ENCODE measurements around the gene PRKD1.
"Not testable (repeated sequence)": the region's sequence is repeated elsewhere in the genome, so short reads cannot be mapped to it uniquely, and the experiment has no call there.

The PRKD1 gene

DNA sequence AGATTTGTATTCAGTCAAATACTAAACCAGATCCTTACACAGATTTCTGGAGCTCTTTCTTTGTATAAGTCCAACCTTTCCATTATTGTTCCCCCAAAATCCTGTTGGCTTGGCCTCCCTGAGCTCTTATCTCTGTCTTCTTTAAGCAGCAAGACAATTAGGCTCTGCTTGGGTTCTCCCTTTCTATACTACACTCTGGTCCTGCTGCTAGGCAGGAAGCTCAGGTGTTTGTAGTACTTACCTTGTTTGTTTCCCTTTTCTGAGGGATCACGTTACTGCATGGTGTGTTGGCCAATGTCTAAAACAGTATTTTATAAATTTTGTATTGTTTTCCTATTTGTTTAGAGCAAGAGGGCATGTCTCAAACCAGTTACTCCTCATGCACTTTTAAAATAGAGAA, 192.9 kb downstream of the PRKD1 start:
- no peak for DNase-seq

DNA sequence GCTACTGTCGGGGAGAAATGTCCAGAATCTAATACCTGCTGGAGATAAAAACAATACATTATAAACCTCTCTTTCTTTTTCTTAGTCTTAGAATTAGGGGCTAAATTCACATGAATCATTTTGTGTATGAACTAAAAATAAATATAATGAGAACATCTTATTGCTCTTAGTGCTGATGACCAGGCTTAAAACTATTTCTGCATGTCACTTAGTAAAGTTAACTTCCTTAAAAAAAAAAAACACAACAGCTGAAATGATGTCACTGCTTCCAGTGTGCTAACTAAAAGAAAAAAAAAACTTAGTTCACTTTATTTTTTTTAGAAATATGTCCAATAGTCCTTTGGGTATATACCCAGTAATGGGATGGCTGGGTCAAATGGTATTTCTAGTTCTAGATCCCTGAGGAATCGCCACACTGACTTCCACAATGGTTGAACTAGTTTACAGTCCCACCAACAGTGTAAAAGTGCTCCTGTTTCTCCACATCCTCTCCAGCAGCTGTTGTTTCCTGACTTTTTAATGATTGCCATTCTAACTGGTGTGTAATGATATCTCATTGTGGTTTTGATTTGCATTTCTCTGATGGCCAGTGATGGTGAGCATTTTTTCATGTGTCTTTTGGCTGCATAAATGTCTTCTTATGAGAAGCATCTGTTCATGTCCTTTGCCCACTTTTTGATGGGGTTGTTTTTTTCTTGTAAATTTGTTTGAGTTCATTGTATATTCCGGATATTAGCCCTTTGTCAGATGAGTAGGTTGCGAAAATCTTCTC, 200.9 kb downstream of the PRKD1 start:
- not testable (repeated sequence) for DNase-seq

DNA sequence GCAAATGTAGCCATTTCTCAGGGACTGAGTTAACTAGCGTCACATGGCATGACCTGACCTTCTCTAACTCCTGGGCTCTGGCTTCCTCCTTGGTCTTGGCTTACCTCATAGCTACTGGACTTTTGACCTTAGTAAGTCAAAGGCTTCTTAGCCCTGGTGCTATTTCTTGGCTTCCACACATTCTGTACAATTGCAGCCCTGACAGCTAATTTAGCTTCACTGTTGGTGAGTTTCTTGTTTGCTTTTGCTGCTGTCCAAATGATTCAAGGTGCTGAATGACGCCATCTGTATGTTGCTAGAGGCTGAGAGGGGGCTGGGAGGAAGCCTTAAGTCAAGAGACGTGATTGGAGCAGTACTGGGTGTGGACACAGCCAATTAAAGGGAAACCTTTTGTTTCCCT, 202.7 kb downstream of the PRKD1 start:
- DNase-seq = no peak

DNA sequence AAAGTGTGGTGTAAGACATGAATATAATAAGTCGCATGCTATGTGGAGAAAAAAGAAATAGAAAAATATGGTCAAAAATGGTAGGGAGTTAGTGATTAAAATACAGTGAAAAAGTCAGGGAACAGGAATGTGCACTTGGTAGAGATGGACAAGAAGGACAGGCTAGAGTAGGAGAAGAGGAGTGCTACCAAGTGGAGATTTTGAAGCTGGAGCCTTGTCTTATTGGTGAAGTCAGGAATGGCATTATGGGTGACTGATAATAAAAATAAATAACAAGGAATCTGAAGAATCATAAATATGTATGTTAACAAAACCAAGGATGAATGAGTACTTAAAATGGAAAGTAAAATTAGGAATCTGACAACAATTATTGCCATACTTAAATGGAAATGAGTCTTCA, 204.8 kb downstream of the PRKD1 start:
- DNase-seq = no peak

DNA sequence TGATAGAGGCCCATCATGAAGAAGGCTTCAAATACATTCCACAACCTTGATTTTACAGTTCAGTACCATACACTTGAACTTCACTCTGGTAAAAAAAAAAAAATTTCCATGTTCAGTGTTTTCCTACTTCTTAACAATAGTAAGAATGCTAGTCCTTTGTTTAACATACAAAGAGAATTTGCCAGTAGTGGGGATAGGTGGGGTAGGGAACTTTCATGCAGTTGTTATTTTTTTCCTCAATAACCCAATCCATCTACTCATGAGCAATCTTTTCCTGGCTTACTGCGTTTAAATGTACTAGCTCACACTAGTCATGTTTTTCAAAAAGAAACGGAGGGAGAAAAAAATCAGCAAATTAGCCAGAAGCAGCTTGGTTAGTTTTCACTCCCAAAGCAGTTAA, 206.1 kb downstream of the PRKD1 start:
- DNase-seq = no peak

DNA sequence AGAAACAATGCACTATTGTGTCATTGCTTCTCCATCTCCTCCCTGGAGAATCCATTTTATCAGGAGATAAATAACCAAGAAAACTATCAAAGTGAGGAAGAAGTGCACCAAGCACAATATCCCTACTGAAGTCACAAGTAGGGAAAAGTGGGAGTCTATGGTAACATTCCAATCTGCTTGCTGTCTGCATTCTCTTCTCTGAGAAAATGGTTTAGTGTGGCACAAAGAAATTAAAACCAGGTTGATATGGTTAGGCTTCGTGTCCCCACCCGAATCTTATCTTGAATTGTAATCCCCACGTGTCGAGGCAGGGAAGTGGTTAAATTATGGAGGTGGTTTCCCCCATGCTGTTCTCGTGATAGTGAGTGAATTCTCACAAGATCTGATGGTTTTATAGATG, 209.7 kb downstream of the PRKD1 start:
- DNase-seq = no peak

DNA sequence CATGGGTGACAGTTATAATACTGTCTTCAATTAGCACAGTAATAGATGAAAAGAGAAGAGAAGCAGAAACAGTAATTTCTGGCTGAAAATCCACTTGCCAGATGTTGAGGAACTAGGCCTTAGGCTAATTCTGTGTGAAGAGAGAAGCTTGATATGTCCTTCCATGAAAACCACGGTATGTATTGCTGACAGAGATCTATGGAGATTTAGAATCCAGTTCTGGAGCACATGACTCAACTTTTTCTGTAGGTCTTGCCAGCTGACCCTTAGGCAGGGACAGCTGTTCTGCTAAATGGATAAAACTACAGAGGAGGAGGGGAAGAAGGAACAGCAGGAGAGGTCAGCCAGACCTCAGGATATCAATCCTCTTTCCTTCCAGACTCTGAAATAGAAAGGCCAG, 211.5 kb downstream of the PRKD1 start:
- DNase-seq = no peak

DNA sequence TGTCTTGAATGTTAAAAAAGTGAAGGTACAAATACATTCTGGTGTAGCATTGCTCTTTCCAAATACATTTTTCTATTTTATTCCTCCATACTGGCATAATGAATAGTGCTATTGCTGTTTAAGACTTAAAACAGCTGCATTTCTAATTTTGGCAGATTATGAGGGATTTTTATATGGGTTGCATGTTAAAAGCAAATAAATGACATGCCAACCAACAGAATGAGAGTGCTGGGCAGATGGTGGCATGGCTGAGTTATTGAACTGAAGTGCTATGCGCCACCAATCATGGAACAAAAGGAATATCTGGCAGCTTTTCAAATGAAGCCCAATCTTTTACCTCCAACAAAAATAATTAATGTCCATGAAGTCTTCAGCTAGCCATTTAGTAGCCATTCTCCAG, 215.0 kb downstream of the PRKD1 start:
- DNase-seq = no peak

DNA sequence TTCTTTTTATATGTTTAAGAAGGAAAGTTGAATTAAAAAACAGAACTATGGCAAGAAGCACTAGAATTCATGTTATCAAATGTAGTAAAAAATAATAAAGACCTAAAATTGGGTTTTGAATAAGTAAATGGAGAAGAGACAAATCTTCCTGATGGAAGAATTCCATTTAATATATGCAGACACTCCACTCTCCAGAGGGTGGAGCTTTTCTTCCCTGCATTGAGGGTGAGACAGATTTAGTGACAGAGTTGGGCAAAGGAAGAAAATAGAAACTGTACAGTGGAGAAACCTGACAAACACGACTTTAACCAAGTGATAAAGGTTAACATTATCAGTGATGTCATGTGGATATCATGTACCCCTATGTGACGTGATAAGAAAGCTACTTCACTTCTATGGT, 217.6 kb downstream of the PRKD1 start:
- no peak for DNase-seq

DNA sequence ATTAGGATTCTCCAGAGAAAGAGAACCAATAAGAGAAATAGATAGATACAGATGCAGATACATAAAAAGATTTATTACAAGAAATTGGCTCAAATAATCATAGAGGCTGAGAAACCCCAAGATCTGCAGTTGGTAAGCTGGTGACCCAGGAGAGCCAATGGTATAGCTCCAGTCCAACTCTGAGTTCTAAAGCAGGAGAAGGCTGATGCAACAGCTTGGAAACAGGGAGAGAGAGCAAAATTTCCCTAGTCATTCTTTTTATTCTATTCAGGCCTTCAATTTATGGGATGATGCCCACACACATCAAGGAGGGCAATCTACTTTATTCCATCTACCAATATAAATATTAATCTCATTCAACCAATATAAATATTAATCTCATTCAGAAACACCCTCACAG, 218.2 kb downstream of the PRKD1 start:
- no peak for DNase-seq

DNA sequence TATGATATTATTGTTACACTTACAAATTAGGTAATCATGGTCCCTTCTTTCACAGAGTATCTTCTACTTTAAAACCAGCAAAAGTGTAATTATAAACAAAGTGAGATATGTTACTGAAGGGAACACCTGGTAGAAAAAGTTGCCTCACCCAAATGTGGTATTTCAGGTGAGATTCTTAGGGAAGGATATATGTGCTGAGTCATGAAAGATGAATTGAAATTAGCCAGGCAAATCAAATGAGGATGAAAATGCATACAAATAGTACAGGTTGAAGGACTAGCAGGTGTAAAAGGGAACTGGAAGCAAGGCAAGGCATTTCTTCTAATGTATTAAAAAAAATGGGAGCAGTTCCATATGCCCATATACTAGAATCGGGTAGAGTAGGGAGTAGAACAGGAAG, 220.9 kb downstream of the PRKD1 start:
- no peak for DNase-seq

DNA sequence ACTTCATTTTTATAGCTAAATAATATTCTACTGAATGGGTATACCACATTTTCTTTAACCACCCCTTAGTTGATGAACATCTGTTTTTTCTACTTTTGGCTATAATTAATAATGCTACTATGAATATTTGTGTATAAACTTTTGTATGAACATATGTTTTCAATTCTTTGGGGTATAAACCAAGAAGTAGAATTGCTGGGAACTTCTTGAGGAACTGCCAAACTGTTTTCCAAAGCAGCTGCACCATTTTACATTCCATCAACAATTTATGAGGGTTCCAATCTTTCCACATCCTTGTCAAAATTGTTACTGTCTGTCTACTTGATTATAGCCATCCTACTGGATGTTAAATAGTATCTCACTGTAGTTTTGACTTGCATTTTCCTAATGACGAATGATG, 221.8 kb downstream of the PRKD1 start:
- DNase-seq = no peak

DNA sequence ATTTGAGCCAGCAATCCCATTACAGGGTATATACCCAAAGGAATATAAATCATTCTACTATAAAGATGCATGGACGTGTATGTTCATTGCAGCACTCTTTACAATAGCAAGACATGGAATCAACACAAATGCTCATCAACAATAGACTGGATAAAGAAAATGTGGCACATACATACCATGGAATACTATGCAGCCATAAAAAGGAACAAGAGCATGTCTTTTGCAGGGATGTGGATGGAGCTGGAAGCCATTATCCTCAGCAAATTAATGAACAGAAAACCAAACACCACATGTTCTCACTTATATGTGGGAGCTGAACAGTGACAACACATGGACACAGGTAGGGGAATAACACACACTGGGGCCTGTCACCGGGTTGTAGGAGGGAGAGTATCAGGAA, 238.1 kb downstream of the PRKD1 start:
- DNase-seq = not testable (repeated sequence)

DNA sequence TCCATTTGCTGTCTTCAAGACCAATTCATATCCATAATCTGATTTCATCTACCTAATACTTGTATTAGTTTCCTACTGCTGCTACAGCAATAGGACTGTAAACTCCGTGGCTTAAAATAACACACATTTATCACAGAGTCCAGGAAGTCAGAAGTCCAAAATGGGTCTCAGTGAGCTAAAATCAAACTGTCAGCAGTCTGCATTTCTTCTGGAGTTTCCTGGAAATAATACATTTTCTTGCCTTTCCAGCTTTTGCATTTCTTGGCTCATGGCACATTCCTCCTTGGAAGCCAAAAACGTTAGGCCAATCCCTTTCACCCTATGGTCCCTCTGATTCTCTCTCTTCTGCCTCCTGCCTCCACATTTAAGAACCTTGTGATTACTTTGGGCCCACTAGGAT, 239.8 kb downstream of the PRKD1 start:
- no peak for DNase-seq

DNA sequence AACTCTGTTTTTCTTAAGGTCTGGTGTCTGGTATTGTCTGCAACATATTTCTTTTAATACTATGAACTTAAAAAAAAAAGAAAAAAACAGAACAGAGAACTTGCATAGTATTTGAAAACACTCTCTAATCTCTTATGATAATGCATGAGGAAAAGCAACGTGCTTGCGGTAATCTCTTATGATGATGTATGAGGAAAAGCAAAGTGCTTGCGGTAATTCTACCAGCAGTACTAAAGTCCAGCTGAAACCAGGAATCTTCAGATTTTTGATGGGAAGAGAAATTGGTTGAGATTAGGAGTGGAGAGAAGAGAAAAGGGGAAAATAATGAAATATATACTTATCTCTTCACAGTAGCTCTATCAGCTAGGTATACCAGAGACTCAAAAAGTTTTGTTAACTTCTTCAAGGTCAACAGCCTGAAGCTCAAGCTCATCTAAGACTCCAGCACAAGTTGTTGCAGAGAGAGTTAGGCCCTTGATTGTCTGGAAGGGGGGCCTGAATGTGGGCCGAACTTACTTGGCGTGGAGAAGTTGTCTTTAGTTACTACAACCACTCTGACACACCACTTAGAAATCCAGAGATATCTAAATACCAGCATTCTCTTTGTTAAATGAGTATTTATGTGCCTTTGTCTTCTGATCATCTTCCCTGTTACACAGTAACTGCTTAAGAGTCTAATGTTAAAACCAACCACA, 240.4 kb downstream of the PRKD1 start:
- no peak for DNase-seq

DNA sequence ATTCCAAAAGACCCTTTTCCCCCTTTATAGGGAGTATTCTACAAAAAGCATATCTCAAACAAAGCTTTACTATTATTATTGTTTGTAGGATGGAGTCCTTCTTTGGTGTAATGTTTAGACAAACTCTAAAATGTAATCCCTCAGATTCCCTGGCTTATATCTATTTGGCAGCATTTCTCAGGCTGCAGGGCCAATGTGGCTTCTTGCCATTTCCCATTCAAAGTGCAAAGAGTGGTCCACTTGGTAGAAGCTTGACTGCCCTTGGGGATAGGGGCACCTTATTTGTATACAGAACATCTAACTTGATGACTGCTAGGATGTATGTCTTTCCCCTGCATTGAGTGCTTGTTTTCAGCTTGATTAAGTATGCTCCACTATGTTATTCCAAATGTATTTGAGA, 242.7 kb downstream of the PRKD1 start:
- no peak for DNase-seq

DNA sequence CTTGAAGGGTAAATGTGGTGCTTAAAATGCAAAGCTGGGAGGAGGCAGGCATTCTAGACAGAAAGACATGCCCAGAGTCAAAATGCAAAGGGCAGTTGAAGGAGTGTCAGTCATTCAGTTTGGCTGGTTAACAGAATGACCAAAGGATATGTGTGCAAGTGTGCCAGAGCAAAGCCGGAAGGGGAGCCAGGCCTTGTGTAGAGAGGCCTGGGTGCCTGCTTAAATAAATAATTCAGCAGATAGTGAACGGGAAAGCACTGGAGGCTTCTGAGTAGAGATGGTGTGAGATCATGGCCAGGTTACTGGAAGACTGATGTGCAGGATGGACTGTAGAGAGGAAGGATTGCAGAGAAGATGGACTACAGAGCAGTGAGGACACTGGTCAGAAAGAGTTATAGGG, 244.9 kb downstream of the PRKD1 start:
- DNase-seq = no peak

DNA sequence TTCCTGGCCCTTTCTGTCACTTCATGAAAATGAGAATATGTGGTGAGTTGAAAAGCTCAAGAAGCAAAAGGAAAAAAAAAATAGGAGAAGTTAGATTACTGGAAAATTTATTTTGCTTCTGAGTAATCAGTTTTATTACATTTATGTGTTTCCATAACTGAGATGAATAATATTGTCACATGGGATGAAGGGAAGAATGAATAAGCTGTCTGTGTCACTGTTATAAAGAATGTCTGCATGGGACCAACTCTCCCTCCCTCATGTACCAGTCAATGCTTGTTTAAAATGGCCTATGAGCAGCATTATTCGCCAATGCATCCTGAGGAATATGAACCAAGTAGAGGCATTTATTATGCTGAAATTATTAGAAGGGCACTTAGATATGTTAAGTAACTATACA, 246.3 kb downstream of the PRKD1 start:
- no peak for DNase-seq

DNA sequence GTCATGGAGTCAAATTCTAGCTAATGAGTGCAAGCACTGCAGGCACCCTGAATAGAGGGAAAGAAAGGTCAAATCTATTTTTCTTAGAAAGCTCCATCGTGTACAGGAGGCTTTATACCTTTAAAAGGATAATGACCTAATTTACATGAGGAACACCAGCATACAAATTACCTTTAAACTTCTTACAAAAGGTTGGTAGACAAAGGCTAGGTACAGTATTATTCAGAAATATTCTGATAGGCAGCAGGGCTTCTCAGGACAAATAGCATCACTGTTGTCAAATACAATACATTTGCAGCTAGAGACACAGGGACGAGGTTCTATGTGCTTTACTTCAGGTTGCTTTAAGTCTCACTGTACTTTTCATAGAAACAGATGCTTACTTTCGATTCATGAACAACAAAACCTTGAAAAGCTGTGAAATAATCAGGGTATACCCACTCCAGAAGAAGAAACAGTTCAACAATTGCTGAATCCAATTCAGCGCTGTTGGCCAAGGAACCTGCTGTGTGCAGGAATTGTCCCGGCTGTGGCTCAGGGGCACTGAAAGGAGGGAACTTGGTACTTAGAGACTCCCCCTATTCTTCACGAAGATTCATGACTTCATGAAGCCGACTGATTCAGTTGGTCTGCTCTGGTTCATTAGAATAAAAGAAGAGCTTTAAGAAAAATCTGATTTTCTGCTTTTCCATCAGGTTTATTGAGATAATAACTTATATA, 252.9 kb downstream of the PRKD1 start:
- DNase-seq = no peak

DNA sequence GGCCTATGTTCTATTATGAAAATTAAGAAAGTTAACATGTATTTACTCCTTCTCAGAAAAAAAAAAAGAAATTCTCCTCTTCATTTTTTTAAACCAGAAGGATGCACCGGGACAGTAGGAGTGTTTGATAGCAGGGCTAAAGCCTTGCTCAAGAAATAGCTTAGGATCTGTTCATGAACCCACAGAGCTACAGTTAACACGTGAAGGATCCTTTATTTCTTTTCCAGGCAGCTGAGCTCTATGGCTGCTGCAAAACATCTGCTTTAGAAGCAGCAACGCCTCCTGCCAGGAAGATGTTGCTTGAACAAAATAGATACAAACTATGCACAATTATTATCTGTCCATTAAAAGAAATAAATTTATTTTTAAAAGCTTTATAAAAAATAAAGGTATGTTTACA, 254.8 kb downstream of the PRKD1 start:
- no peak for DNase-seq

DNA sequence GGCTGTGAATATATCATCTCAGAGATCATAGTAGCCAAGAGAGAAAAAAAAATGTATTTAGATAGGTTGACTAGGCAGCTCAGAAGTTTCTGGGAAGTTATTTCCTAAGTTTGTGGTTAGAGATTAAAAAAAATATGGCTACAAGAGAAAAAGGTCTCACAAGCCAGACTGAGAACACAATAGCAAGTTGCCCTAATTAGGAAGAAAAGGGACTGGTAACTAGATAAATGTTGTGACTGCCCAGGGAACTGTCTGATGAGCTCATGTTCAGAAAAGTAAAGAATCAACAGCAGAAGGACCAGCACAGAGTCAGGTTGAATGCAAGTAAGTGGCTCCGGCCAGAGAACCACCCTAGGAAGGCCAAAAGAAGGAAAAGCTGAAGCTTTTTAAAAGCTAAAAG, 256.6 kb downstream of the PRKD1 start:
- no peak for DNase-seq

DNA sequence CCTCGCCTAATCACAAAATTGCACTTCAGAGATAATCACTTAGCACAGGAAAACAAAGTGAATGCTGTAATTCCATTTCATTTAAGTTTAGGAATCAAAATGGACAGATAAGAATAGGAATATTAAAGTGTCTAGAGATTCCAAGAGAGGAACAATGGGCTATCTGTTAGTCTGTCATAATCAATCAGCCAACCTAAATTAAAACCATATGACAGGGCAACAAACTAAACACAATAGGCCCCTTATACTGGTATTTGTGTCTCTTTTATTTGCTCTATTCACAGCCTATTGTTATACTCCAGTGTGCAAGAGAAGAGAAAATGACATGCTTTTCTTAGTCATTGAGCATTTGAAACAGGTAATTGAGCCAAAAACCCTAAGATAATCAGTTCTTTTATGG, 259.4 kb downstream of the PRKD1 start:
- DNase-seq = no peak

DNA sequence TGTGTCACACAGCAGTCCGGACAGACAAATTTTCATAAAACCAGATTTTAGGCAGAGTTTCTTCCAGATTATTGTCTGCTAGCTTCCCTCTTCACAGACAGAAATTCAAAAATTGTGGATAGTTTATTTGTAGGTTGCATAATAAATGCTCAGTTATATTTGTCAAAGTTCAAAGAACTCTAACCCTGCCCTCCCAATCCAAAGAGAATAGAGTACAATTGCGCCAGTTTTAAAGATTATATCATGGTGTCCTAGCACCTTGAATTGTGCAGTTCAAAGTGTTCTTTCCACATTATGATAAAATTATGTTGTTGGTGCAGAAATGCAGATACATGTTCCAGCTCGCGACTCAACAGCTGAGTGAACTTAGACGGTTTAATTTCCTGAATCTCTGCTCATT, 263.1 kb downstream of the PRKD1 start:
- DNase-seq = no peak

DNA sequence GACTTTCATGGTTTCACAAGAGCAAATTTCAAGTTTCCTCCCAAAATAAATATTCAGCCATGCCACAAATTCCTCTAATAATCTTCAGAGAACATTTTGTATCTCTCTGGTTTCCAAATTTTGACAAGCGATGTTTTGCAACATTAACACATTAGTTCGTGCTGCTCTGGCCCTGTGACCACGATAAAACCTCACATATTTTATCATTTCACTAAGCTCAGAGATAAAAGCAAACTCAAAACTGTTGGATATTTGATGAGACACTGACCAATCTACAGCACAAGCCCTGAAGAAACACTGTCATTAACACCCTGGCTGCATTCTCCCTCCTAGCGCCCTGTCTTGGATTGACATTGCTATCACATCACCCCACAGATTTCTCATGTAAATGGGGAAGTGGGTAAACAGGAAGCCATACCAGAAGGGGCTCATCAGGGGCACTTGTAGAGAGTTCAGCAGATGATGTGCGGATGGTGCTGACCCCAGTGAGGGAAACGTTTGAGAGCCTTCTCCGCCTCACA, 264.3 kb downstream of the PRKD1 start:
- DNase-seq = no peak
